ENCODE measurements around the gene ERMARD. TPM values are rescaled to one million over a fixed set of nuclear protein-coding genes. Genes with fewer than 3 reads are reported as not detected.

The ERMARD gene
- total RNA-seq, 4 donors from 2014 or later: 14.3 to 31.9 (median 16.8) TPM

DNA sequence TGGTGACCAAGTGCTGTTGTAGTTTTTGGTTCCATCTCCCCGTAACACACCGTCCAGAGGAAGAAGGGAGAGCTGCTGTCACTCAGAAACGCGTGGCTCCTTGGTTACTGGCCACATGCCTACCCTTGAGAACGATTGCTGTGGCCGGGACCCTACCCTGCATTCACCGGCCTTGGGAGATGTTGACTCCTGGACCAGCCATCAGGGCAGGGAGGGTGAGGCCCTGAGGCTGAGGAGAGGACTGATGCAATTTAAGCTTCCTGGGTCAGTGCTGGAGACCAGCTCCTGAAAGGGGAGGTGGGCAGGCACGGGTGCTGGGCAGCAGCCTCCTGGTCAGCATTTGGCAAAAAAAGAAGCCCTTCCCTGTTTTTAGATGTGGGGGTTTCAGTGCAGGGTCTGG is 31.5 kb downstream of the ERMARD start:
- no peak for ATAC-seq
- no peak for TF ChIP-seq POLR2A (IDR thresholded peaks at IDR 0.05)
- TF ChIP-seq, protein P1, sequence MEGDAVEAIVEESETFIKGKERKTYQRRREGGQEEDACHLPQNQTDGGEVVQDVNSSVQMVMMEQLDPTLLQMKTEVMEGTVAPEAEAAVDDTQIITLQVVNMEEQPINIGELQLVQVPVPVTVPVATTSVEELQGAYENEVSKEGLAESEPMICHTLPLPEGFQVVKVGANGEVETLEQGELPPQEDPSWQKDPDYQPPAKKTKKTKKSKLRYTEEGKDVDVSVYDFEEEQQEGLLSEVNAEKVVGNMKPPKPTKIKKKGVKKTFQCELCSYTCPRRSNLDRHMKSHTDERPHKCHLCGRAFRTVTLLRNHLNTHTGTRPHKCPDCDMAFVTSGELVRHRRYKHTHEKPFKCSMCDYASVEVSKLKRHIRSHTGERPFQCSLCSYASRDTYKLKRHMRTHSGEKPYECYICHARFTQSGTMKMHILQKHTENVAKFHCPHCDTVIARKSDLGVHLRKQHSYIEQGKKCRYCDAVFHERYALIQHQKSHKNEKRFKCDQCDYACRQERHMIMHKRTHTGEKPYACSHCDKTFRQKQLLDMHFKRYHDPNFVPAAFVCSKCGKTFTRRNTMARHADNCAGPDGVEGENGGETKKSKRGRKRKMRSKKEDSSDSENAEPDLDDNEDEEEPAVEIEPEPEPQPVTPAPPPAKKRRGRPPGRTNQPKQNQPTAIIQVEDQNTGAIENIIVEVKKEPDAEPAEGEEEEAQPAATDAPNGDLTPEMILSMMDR (IDR thresholded peaks at IDR 0.05): no peak
- H3K36me3 ChIP-seq: peaks cover 0 to 56% of the 10 kb centered on the region in 2 donors
- H3K4me1 ChIP-seq: no peaks in the 10 kb centered on the region
- no peak overlapping the region for H3K27ac ChIP-seq
- no peak overlapping the region for H3K4me3 ChIP-seq
- no peaks in the 10 kb centered on the region for H3K27me3 ChIP-seq
- H3K9me3 ChIP-seq: no peaks in the 10 kb centered on the region
- no CpG with 5 or more reads among the region's 8 CpGs for WGBS, 2 donors (ENCODE audit: low coverage in 1 of 2)

DNA sequence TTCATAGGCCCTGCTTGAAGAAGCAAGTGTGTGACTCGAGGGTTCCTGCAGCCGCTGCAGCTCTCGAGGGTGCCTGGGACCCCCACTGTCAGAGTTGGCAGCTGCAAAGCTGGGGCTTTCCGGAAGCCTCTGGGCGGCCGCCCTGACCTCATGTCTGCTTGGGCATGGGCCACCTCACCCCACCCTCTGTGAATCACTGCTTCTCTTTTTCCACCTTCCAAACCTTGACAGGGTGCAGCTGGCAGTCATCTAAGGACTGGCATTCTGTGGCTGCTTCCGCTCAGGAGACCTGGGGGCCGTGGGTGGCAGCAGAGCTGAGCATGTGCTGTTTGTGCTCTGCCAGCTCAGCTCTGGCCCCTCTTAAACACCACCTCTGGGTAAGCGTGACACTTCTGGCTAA is 32.0 kb downstream of the ERMARD start:
- no peak for ATAC-seq
- Histone ChIP-seq H3K27ac (no peak overlapping the region), H3K9me3 (no peaks in the 10 kb centered on the region), H3K4me3 (no peak overlapping the region), H3K4me1 (no peaks in the 10 kb centered on the region), H3K27me3 (no peaks in the 10 kb centered on the region), H3K36me3 (peaks cover 0 to 52% of the 10 kb centered on the region in 2 donors)
- 62% methylated on average over 5 of the region's 9 CpGs; no CpG with 5 or more reads in 1 of the 2 donors for WGBS, 2 donors (ENCODE audit: low coverage in 1 of 2)
- TF ChIP-seq EP300 (IDR thresholded peaks at IDR 0.05) (no peak), POLR2A (IDR thresholded peaks at IDR 0.05) (no peak), POLR2AphosphoS5 (IDR thresholded peaks at IDR 0.05) (no peak)
- TF ChIP-seq, protein P1 (IDR thresholded peaks at IDR 0.05): no peak

DNA sequence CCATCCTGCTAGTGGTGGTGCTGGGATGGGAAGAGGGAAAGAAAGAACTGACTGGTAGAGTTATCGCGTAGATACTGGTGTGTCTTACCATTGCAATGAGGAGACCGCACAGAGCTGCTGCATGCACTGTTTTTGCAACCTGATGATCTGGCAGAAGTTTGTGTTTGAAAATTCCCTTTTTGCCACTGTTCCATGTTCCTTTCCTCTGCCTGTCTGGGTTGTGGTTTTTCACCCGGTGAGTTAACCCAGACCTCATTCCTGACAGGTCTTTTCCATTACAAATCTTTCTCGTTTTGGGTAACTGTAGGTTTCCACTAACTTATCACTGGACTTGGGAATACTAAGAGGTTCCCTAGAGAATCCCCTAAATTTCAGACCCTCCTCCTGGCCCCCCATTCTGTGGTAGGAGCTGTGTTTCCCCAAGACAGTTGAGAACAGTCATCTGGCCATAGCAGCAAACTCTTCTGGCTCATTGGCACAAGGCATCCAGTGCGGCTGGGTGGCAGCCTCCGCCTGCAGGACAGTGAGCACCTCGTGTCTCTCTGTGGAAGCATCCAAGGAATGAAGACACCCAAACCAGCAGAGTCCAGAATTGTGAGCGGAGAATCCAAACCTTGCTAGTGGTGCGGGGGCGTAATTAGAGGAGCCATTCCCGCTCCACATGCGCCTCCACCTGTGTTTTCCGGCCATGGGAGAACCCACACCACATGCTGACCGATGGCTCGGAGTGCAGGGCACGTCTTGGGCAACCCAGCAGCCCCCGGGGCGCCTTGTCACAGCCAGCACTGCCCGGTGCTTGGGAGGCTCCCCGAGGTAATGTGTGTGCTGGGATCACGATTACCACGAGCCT is 32.8 kb downstream of the ERMARD start:
- peaks cover 0 to 2% (median 0%) of the 10 kb centered on the region in 3 donors for H3K4me1 ChIP-seq
- peaks cover 0 to 45% of the 10 kb centered on the region in 2 donors for H3K36me3 ChIP-seq
- no peak overlapping the region for H3K4me3 ChIP-seq
- no peaks in the 10 kb centered on the region for H3K27me3 ChIP-seq
- no peaks in the 10 kb centered on the region for H3K9me3 ChIP-seq
- no peak for TF ChIP-seq POLR2A (IDR thresholded peaks at IDR 0.05)
- no peak overlapping the region for H3K27ac ChIP-seq
- ATAC-seq: no peak
- 74 to 87% methylated on average over 5 of the region's 23 CpGs for WGBS, 2 donors (ENCODE audit: low coverage in 1 of 2)

DNA sequence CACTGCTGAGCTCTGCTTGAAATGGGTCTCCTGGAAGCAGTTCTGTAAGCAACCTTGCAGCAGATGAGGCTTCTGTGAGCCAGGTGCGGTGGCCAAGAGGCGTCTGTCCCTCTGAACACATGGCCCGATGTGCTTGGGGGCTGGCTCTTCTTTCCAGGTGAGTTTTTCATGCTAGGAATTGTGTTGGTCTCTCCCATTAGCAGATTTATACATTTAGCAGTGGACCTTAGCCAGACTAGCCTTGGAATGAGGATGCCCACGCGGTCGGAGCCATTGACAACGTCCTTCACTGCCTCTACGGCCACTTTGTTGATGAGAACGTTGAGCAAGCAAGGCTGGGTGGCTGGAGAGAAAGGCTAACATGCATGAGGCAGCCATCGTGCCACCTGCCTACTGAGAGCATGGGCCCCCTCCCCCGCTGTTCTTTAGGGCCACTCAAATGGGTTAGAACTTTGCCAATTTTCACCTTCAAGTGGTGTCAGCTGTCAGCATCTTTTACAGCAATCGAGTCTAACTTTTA is 33.5 kb downstream of the ERMARD start:
- H3K9me3 ChIP-seq: no peaks in the 10 kb centered on the region
- no peak overlapping the region for H3K27ac ChIP-seq
- TF ChIP-seq, protein P1 (IDR thresholded peaks at IDR 0.05): no peak
- TF ChIP-seq EP300 (IDR thresholded peaks at IDR 0.05) (no peak), POLR2AphosphoS5 (IDR thresholded peaks at IDR 0.05) (no peak), POLR2A (IDR thresholded peaks at IDR 0.05) (no peak)
- 0 to 70% methylated on average over 1 to 2 of the region's 12 CpGs for WGBS, 2 donors (ENCODE audit: low coverage in 1 of 2)
- ATAC-seq: no peak
- peaks cover 0 to 38% of the 10 kb centered on the region in 2 donors for H3K36me3 ChIP-seq
- no peak overlapping the region for H3K4me3 ChIP-seq
- no peaks in the 10 kb centered on the region for H3K27me3 ChIP-seq
- peaks cover 0 to 9% (median 4%) of the 10 kb centered on the region in 3 donors for H3K4me1 ChIP-seq

DNA sequence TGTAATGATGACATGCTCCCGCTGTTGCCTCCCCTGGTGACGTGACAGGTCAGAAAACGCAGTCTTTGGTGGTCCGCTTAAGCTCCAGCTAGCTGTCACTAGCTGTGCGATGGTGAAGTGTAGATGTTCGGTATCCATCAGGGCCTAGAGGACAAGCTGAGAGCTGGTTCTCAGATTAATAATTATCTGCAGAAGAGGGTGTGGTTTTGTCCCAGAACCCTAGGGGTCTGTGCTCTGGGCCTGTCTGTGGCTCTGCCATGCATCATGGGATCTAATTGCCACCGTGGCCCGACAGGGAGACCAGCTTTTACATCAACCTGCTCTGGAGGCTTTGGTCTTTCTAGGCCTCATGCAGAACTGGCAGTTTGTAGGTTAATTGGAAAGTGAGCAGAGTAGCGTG is 34.1 kb downstream of the ERMARD start:
- WGBS, 2 donors (ENCODE audit: low coverage in 1 of 2): 92 to 93% methylated on average over 4 of the region's 9 CpGs
- H3K4me1 ChIP-seq: peaks cover 0 to 13% (median 5%) of the 10 kb centered on the region in 3 donors

More for the DNA sequence above, 34.1 kb downstream of the ERMARD start:
- Histone ChIP-seq H3K9me3 (no peaks in the 10 kb centered on the region), H3K27me3 (no peaks in the 10 kb centered on the region), H3K4me3 (no peak overlapping the region), H3K36me3 (peaks cover 0 to 31% of the 10 kb centered on the region in 2 donors), H3K27ac (no peak overlapping the region)
- TF ChIP-seq, protein P1 (IDR thresholded peaks at IDR 0.05): no peak
- no peak for TF ChIP-seq POLR2AphosphoS5 (IDR thresholded peaks at IDR 0.05)
- TF ChIP-seq EP300 (IDR thresholded peaks at IDR 0.05): no peak
- TF ChIP-seq POLR2A (IDR thresholded peaks at IDR 0.05): no peak
- no peak for ATAC-seq

All from gastroesophageal sphincter (tissue), 4 donors.